Measurements from ENCODE around the gene ACCSL.

The ACCSL gene

GRCh38 chr11:44034639-44035038, 13.1 kb upstream of the ACCSL start:
- Histone ChIP-seq H3K4me3 (ENCODE audit: low read length in 2 of 2) (no peak overlapping the region), H3K9ac (ENCODE audit: low read depth, low read length, poor library complexity) (no peak overlapping the region), H3K4ac (ENCODE audit: low read length) (no peak overlapping the region)

GRCh38 chr11:44036811-44037657, 10.7 kb upstream of the ACCSL start:
- Histone ChIP-seq H2BK12ac (ENCODE audit: low read length) (no peak overlapping the region), H2BK15ac (ENCODE audit: low read length) (no peak overlapping the region), H4K91ac (ENCODE audit: low read depth, low read length, poor library complexity) (no peak overlapping the region), H2BK5ac (ENCODE audit: low read length) (no peak overlapping the region), H2BK120ac (ENCODE audit: low read depth, low read length) (no peak overlapping the region), H4K8ac (ENCODE audit: low read depth, low read length) (no peak overlapping the region), H3K4me1 (ENCODE audit: control insufficient read depth in 2 of 2, insufficient read depth in 1 of 2, low read depth in 1 of 2, low read length in 2 of 2) (peaks cover 9 to 10% of the 10 kb centered on the region in 2 donors), H2AFZ (ENCODE audit: low read length) (peak overlapping the region; percentile 77), H3K9ac (ENCODE audit: low read depth, low read length, poor library complexity) (no peak overlapping the region), H3K4ac (ENCODE audit: low read length) (no peak overlapping the region), H3K36me3 (replicated peaks in 1 of 2; ENCODE audit: control insufficient read depth in 2 of 2, insufficient read depth in 2 of 2, low read length in 2 of 2) (no peaks in the 10 kb centered on the region), H3K79me1 (ENCODE audit: low read depth, low read length) (no peaks in the 10 kb centered on the region), H3K27ac (replicated peaks; ENCODE audit: low read length) (no peak overlapping the region), H3K9me3 (replicated peaks in 1 of 2; ENCODE audit: control insufficient read depth in 2 of 2, insufficient read depth in 1 of 2, low read depth in 1 of 2, low read length in 2 of 2) (peaks cover 0 to 4% of the 10 kb centered on the region in 2 donors), H3K14ac (ENCODE audit: low read length) (no peak overlapping the region), H3K23ac (ENCODE audit: low read depth, low read length, poor library complexity) (no peak overlapping the region), H3K27me3 (ENCODE audit: control insufficient read depth in 3 of 3, insufficient read depth in 3 of 3, low read depth in 1 of 3, low read length in 3 of 3) (no peaks in the 10 kb centered on the region), H3K4me2 (ENCODE audit: insufficient read depth, low read length, poor library complexity, severe bottlenecking) (no peak overlapping the region), H2AK5ac (ENCODE audit: low read depth, low read length) (no peak overlapping the region), H3K4me3 (ENCODE audit: low read length in 2 of 2) (no peak overlapping the region), H3K18ac (ENCODE audit: low read length) (no peak overlapping the region)
- no CpG with 5 or more reads among the region's 12 CpGs for WGBS, 2 donors (ENCODE audit: extremely low coverage in 2 of 2, insufficient read length in 2 of 2, insufficient replicate concordance in 1 of 2)
- peak; percentile 76 for DNase-seq (ENCODE audit: low spot score)

More at GRCh38 chr11:44034639-44035038, 13.1 kb upstream of the ACCSL start:
- Histone ChIP-seq H3K36me3 (replicated peaks in 1 of 2; ENCODE audit: control insufficient read depth in 2 of 2, insufficient read depth in 2 of 2, low read length in 2 of 2) (no peaks in the 10 kb centered on the region), H3K14ac (ENCODE audit: low read length) (no peak overlapping the region), H2BK12ac (ENCODE audit: low read length) (no peak overlapping the region), H2BK15ac (ENCODE audit: low read length) (no peak overlapping the region), H2AFZ (ENCODE audit: low read length) (no peak overlapping the region), H3K4me1 (ENCODE audit: control insufficient read depth in 2 of 2, insufficient read depth in 1 of 2, low read depth in 1 of 2, low read length in 2 of 2) (peaks cover 13 to 20% of the 10 kb centered on the region in 2 donors), H3K79me1 (ENCODE audit: low read depth, low read length) (no peaks in the 10 kb centered on the region), H3K23ac (ENCODE audit: low read depth, low read length, poor library complexity) (no peak overlapping the region), H3K9me3 (replicated peaks in 1 of 2; ENCODE audit: control insufficient read depth in 2 of 2, insufficient read depth in 1 of 2, low read depth in 1 of 2, low read length in 2 of 2) (no peaks in the 10 kb centered on the region), H3K4me2 (ENCODE audit: insufficient read depth, low read length, poor library complexity, severe bottlenecking) (no peak overlapping the region), H4K8ac (ENCODE audit: low read depth, low read length) (no peak overlapping the region), H3K27me3 (ENCODE audit: control insufficient read depth in 3 of 3, insufficient read depth in 3 of 3, low read depth in 1 of 3, low read length in 3 of 3) (peaks cover 0 to 3% (median 0%) of the 10 kb centered on the region in 3 experiments), H2AK5ac (ENCODE audit: low read depth, low read length) (no peak overlapping the region), H4K91ac (ENCODE audit: low read depth, low read length, poor library complexity) (no peak overlapping the region), H3K27ac (replicated peaks; ENCODE audit: low read length) (no peak overlapping the region), H3K18ac (ENCODE audit: low read length) (no peak overlapping the region), H2BK5ac (ENCODE audit: low read length) (no peak overlapping the region), H2BK120ac (ENCODE audit: low read depth, low read length) (no peak overlapping the region)
- no peak for DNase-seq (ENCODE audit: low spot score)

- H3K23ac ChIP-seq (ENCODE audit: low read depth, low read length, poor library complexity) = no peak overlapping the region
- H3K9ac ChIP-seq (ENCODE audit: low read depth, low read length, poor library complexity) = no peak overlapping the region
- H2AK5ac ChIP-seq (ENCODE audit: low read depth, low read length) = no peak overlapping the region
These were observed 10.2 kb upstream of the ACCSL start for GRCh38 chr11:44037658-44037998.

GRCh38 chr11:44043157-44043556, 4.6 kb upstream of the ACCSL start:
- Histone ChIP-seq H3K18ac (ENCODE audit: low read length) (no peak overlapping the region), H2BK12ac (ENCODE audit: low read length) (no peak overlapping the region), H3K27me3 (ENCODE audit: control insufficient read depth in 3 of 3, insufficient read depth in 3 of 3, low read depth in 1 of 3, low read length in 3 of 3) (peaks cover 0 to 7% (median 0%) of the 10 kb centered on the region in 3 experiments), H3K14ac (ENCODE audit: low read length) (no peak overlapping the region), H3K9me3 (replicated peaks in 1 of 2; ENCODE audit: control insufficient read depth in 2 of 2, insufficient read depth in 1 of 2, low read depth in 1 of 2, low read length in 2 of 2) (peaks cover 0 to 4% of the 10 kb centered on the region in 2 donors), H2BK5ac (ENCODE audit: low read length) (no peak overlapping the region), H2BK120ac (ENCODE audit: low read depth, low read length) (no peak overlapping the region), H3K23ac (ENCODE audit: low read depth, low read length, poor library complexity) (no peak overlapping the region), H4K8ac (ENCODE audit: low read depth, low read length) (no peak overlapping the region), H3K4ac (ENCODE audit: low read length) (no peak overlapping the region), H3K4me2 (ENCODE audit: insufficient read depth, low read length, poor library complexity, severe bottlenecking) (no peak overlapping the region), H3K9ac (ENCODE audit: low read depth, low read length, poor library complexity) (no peak overlapping the region), H3K4me1 (ENCODE audit: control insufficient read depth in 2 of 2, insufficient read depth in 1 of 2, low read depth in 1 of 2, low read length in 2 of 2) (no peaks in the 10 kb centered on the region), H3K27ac (replicated peaks; ENCODE audit: low read length) (no peak overlapping the region), H4K91ac (ENCODE audit: low read depth, low read length, poor library complexity) (no peak overlapping the region), H3K36me3 (replicated peaks in 1 of 2; ENCODE audit: control insufficient read depth in 2 of 2, insufficient read depth in 2 of 2, low read length in 2 of 2) (no peaks in the 10 kb centered on the region), H2BK15ac (ENCODE audit: low read length) (no peak overlapping the region), H3K79me1 (ENCODE audit: low read depth, low read length) (no peaks in the 10 kb centered on the region), H3K4me3 (ENCODE audit: low read length in 2 of 2) (no peak overlapping the region), H2AFZ (ENCODE audit: low read length) (no peak overlapping the region), H2AK5ac (ENCODE audit: low read depth, low read length) (no peak overlapping the region)
- WGBS, 2 donors (ENCODE audit: extremely low coverage in 2 of 2, insufficient read length in 2 of 2, insufficient replicate concordance in 1 of 2) = no CpG with 5 or more reads among the region's 2 CpGs
- no peak for DNase-seq (ENCODE audit: low spot score)

More at GRCh38 chr11:44037658-44037998, 10.2 kb upstream of the ACCSL start:
- Histone ChIP-seq H3K9me3 (replicated peaks in 1 of 2; ENCODE audit: control insufficient read depth in 2 of 2, insufficient read depth in 1 of 2, low read depth in 1 of 2, low read length in 2 of 2) (peaks cover 0 to 4% of the 10 kb centered on the region in 2 donors), H2BK5ac (ENCODE audit: low read length) (no peak overlapping the region), H2BK120ac (ENCODE audit: low read depth, low read length) (no peak overlapping the region), H3K14ac (ENCODE audit: low read length) (no peak overlapping the region), H4K8ac (ENCODE audit: low read depth, low read length) (no peak overlapping the region), H3K36me3 (replicated peaks in 1 of 2; ENCODE audit: control insufficient read depth in 2 of 2, insufficient read depth in 2 of 2, low read length in 2 of 2) (no peaks in the 10 kb centered on the region), H2AFZ (ENCODE audit: low read length) (no peak overlapping the region), H3K4me2 (ENCODE audit: insufficient read depth, low read length, poor library complexity, severe bottlenecking) (no peak overlapping the region), H3K79me1 (ENCODE audit: low read depth, low read length) (no peaks in the 10 kb centered on the region), H3K18ac (ENCODE audit: low read length) (no peak overlapping the region), H2BK12ac (ENCODE audit: low read length) (no peak overlapping the region), H3K4me3 (ENCODE audit: low read length in 2 of 2) (no peak overlapping the region), H3K27me3 (ENCODE audit: control insufficient read depth in 3 of 3, insufficient read depth in 3 of 3, low read depth in 1 of 3, low read length in 3 of 3) (no peaks in the 10 kb centered on the region), H4K91ac (ENCODE audit: low read depth, low read length, poor library complexity) (no peak overlapping the region), H2BK15ac (ENCODE audit: low read length) (no peak overlapping the region), H3K4me1 (ENCODE audit: control insufficient read depth in 2 of 2, insufficient read depth in 1 of 2, low read depth in 1 of 2, low read length in 2 of 2) (peaks cover 5 to 10% of the 10 kb centered on the region in 2 donors), H3K4ac (ENCODE audit: low read length) (no peak overlapping the region), H3K27ac (replicated peaks; ENCODE audit: low read length) (no peak overlapping the region)
- WGBS, 2 donors (ENCODE audit: extremely low coverage in 2 of 2, insufficient read length in 2 of 2, insufficient replicate concordance in 1 of 2) = no CpG with 5 or more reads among the region's 2 CpGs
- DNase-seq (ENCODE audit: low spot score) = no peak
